Right renal pelvis (tissue), 4 donors: ENCODE data around the gene AKAP12. TPM values are rescaled to one million over a fixed set of nuclear protein-coding genes. Genes with fewer than 3 reads are reported as not detected.

Experiments used
- DNase-seq, 4 donors: peaks; one replicate each; pipeline ENCODE4 v3.0.0-alpha.2; 2013; ENCODE audit warnings: low read depth in 4 of 4, low spot score in 3 of 4, missing footprints in 1 of 4
- polyA plus RNA-seq, 4 donors: library from polyadenylated mRNA; unstranded; fragments of 120-200 nt; gene quantifications; one replicate each; pipeline ENCODE4 v1.2.1, GENCODE V29; 2013; ENCODE audit not compliant: insufficient read length in 4 of 4

Gene AKAP12
- polyA plus RNA-seq, 4 donors = 151 to 168 (median 163) TPM

DNA sequence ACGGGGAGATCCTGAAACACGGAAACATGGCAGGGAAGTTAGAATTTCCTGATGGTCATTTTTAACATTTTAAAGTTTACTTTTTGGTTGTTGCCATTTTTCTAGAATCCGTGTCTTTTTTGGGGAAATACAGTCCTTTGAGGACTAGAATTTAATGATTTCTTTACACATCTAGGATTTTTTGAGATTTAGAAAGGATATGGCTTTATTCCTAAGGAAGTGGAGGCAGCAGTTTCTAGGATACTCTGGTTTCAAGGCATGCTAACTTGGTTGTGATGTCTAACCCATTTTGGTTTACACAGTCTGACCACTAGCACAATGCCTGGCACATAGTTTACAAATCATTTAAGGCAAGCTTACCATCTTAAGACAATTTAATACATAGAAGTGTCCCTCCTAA lies 152.7 kb downstream of the AKAP12 start:
- no peak for DNase-seq

GRCh38 chr6:151393410-151393809 lies 153.6 kb downstream of the AKAP12 start:
- DNase-seq = no peak

DNA sequence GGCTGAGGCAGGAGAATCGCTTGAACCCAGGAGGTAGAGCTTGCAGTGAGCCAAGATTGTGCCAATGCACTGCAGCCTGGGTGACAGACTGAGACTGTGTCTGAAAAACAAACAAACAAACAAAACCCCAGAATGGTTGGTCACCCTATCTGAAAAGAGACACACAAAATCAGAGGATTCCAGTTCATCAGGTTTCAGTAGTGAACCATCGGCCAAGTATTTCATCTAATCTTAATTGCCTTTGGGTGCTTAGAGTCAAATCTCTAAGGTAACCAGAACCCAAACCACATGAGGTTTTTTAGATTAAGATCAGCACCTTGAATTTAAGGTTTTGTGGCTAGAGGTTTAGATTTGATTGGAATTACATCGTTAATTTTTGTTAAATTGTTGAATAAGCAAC lies 159.9 kb downstream of the AKAP12 start:
- DNase-seq = no peak

DNA sequence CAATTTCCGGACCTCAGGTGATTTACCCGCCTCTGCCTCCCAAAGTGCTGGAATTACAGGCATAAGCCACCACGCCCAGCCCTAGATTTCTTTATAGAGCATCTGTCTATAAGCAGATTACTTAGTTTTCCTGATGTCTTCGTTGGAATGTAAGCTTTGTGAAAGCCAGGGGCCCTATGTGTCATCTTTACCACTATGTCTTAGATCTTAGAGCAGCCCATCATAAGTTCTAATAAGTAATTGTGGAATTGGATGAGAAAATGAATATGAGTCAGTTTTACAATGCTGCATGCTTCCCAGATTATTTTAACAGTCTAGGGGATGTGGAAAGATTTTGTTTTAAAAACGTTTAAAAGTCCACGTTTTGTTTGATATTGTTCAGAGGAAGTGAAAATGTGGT lies 160.7 kb downstream of the AKAP12 start:
- DNase-seq = no peak

GRCh38 chr6:151402228-151402627 lies 162.5 kb downstream of the AKAP12 start:
- DNase-seq = no peak

DNA sequence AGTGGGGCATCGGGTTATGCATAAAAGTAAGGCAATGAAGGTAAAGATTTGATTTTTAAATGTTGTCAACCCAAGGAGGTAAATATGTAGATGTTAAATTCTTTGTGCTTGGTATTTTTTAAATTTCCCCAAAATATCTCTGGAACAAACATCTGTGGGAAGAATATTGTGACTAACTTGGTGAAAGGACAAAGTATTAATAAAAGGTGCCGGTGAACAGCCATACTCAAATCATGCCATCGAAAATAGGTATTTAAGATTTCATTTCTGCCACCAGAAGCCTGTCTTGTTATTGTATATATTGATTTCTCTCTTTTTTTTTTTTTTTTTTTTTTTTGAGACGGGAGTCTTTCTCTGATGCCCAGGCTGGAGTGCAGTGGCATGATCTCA lies 164.1 kb downstream of the AKAP12 start:
- no peak for DNase-seq

Other genes with a start within 250 kb of the AKAP12 start
- gene ZBTB2, start 151.6 kb downstream of the AKAP12 start, polyA plus RNA-seq = 10 to 100 TPM; 16.4 to 19.5 (median 18.9) TPM
- 10 to 100 TPM; 38.9 to 53.0 (median 47.2) TPM for gene RMND1, start 212.2 kb downstream of the AKAP12 start, polyA plus RNA-seq